Measurements from ENCODE around the gene SGTA. TPM values are rescaled to one million over a fixed set of nuclear protein-coding genes. Genes with fewer than 3 reads are reported as not detected.

The SGTA gene
- total and polyA plus RNA-seq, 2 of the 13 experiments (the other 11 are each of a cell fraction or from before 2014, with no cell fraction given) = 43.9 to 47.4 TPM

DNA sequence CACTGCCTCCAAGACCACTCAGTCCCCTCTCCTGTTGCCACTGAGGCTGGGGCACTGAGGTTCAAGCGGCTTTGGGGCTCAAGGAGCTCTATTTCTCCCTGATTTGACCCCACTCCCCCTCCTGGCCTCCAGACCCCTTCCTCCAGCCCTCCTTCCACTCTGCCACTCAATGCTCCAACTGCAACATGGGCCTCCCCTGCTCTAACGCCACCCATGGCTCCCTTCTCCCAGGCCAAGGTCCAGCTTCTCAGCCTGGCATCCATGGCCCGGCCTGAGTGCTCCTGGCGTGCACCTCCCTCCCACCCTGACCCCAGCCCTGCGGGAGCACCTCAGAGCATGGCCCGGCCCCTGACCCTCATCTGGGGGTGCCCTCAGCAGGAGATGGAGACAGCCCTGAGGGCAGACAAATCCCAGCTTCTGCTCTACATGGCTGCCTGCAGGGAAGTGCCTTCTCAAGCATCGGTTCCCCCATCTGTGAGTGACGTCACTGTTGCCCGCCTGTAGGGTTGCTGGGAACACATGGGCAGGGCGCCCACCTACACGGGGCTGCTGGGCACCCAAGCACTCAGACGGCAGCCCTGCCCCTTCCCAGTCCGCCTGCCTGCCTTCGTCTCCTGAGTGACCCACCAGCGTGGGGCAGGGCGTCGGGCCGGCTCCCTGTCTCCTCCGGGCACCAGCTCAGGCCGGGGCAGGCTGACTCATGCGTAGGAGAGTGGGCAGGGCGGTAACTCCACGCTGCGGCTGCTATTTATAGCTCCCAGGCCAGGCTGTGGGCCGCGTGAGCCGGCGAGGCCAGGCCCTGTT lies 60.3 kb downstream of the SGTA start (continued):
- TF ChIP-seq, protein P1, sequence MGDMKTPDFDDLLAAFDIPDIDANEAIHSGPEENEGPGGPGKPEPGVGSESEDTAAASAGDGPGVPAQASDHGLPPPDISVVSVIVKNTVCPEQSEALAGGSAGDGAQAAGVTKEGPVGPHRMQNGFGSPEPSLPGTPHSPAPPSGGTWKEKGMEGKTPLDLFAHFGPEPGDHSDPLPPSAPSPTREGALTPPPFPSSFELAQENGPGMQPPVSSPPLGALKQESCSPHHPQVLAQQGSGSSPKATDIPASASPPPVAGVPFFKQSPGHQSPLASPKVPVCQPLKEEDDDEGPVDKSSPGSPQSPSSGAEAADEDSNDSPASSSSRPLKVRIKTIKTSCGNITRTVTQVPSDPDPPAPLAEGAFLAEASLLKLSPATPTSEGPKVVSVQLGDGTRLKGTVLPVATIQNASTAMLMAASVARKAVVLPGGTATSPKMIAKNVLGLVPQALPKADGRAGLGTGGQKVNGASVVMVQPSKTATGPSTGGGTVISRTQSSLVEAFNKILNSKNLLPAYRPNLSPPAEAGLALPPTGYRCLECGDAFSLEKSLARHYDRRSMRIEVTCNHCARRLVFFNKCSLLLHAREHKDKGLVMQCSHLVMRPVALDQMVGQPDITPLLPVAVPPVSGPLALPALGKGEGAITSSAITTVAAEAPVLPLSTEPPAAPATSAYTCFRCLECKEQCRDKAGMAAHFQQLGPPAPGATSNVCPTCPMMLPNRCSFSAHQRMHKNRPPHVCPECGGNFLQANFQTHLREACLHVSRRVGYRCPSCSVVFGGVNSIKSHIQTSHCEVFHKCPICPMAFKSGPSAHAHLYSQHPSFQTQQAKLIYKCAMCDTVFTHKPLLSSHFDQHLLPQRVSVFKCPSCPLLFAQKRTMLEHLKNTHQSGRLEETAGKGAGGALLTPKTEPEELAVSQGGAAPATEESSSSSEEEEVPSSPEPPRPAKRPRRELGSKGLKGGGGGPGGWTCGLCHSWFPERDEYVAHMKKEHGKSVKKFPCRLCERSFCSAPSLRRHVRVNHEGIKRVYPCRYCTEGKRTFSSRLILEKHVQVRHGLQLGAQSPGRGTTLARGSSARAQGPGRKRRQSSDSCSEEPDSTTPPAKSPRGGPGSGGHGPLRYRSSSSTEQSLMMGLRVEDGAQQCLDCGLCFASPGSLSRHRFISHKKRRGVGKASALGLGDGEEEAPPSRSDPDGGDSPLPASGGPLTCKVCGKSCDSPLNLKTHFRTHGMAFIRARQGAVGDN (CRISPR knock-in tag; IDR thresholded peaks at IDR 0.05) = peak; percentile 51
- TF ChIP-seq ZNF20 (CRISPR knock-in tag; IDR thresholded peaks at IDR 0.05) (no peak), ZNF3 (CRISPR knock-in tag; IDR thresholded peaks at IDR 0.05) (no peak), ZNF75D (CRISPR knock-in tag; IDR thresholded peaks at IDR 0.05; ENCODE audit: borderline replicate concordance) (no peak), ZNF136 (CRISPR knock-in tag; IDR thresholded peaks at IDR 0.05; ENCODE audit: low read depth) (no peak), SMYD3 (CRISPR knock-in tag; IDR thresholded peaks at IDR 0.05) (no peak), CREB1 (IDR thresholded peaks at IDR 0.05) (peak; percentile 97), CREB1 (CRISPR knock-in tag; IDR thresholded peaks at IDR 0.05) (no peak), HOXA3 (CRISPR knock-in tag; IDR thresholded peaks at IDR 0.05) (peak; percentile 17; the same call in 1 of the 2 replicates), FLYWCH1 (CRISPR knock-in tag; IDR thresholded peaks at IDR 0.05) (no peak), ZNF484 (CRISPR knock-in tag; IDR thresholded peaks at IDR 0.05; ENCODE audit: borderline replicate concordance, low read depth) (no peak), MEF2D (CRISPR knock-in tag; IDR thresholded peaks at IDR 0.05) (0 out of 2 replicates have a peak, but pooled peaks have one; percentile 22), PHF21A (CRISPR knock-in tag; IDR thresholded peaks at IDR 0.05) (no peak), ZNF788 (CRISPR knock-in tag; IDR thresholded peaks at IDR 0.05; ENCODE audit: borderline replicate concordance) (no peak), KLF16 (CRISPR knock-in tag; IDR thresholded peaks at IDR 0.05) (no peak)
- TF ChIP-seq, protein P2, sequence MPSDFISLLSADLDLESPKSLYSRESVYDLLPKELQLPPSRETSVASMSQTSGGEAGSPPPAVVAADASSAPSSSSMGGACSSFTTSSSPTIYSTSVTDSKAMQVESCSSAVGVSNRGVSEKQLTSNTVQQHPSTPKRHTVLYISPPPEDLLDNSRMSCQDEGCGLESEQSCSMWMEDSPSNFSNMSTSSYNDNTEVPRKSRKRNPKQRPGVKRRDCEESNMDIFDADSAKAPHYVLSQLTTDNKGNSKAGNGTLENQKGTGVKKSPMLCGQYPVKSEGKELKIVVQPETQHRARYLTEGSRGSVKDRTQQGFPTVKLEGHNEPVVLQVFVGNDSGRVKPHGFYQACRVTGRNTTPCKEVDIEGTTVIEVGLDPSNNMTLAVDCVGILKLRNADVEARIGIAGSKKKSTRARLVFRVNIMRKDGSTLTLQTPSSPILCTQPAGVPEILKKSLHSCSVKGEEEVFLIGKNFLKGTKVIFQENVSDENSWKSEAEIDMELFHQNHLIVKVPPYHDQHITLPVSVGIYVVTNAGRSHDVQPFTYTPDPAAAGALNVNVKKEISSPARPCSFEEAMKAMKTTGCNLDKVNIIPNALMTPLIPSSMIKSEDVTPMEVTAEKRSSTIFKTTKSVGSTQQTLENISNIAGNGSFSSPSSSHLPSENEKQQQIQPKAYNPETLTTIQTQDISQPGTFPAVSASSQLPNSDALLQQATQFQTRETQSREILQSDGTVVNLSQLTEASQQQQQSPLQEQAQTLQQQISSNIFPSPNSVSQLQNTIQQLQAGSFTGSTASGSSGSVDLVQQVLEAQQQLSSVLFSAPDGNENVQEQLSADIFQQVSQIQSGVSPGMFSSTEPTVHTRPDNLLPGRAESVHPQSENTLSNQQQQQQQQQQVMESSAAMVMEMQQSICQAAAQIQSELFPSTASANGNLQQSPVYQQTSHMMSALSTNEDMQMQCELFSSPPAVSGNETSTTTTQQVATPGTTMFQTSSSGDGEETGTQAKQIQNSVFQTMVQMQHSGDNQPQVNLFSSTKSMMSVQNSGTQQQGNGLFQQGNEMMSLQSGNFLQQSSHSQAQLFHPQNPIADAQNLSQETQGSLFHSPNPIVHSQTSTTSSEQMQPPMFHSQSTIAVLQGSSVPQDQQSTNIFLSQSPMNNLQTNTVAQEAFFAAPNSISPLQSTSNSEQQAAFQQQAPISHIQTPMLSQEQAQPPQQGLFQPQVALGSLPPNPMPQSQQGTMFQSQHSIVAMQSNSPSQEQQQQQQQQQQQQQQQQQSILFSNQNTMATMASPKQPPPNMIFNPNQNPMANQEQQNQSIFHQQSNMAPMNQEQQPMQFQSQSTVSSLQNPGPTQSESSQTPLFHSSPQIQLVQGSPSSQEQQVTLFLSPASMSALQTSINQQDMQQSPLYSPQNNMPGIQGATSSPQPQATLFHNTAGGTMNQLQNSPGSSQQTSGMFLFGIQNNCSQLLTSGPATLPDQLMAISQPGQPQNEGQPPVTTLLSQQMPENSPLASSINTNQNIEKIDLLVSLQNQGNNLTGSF (CRISPR knock-in tag; IDR thresholded peaks at IDR 0.05) = no peak
- TF ChIP-seq, protein P3, sequence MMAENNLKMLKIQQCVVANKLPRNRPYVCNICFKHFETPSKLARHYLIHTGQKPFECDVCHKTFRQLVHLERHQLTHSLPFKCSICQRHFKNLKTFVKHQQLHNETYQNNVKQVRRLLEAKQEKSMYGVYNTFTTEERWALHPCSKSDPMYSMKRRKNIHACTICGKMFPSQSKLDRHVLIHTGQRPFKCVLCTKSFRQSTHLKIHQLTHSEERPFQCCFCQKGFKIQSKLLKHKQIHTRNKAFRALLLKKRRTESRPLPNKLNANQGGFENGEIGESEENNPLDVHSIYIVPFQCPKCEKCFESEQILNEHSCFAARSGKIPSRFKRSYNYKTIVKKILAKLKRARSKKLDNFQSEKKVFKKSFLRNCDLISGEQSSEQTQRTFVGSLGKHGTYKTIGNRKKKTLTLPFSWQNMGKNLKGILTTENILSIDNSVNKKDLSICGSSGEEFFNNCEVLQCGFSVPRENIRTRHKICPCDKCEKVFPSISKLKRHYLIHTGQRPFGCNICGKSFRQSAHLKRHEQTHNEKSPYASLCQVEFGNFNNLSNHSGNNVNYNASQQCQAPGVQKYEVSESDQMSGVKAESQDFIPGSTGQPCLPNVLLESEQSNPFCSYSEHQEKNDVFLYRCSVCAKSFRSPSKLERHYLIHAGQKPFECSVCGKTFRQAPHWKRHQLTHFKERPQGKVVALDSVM (CRISPR knock-in tag; IDR thresholded peaks at IDR 0.05) = no peak

Measured in HepG2 (cell line).